Panc1 (cell line): Measurements from ENCODE around the gene ADNP. TPM values are rescaled to one million over a fixed set of nuclear protein-coding genes. Genes with fewer than 3 reads are reported as not detected.

Experiments
- ATAC-seq: fragments of 200-7000 bp; cut with Tn5 transposase; 2 replicates; pipeline ENCODE4 v1.9.1; 2020; ENCODE audit warnings: mild to moderate bottlenecking, moderate library complexity
- BruUV-seq: library from RNA; stranded (reverse); fragments of 400-500 nt; replicated peaks from 2 replicates; lab custom pipeline; 2021; lab: Mats Ljungman, UMichigan
- CTCF ChIA-PET: fragments of 300-600 bp; sonication (Branson Sonifier 250); formaldehyde crosslinking; loops from one replicate; lab custom pipeline; 2022; ENCODE audit warnings: antibody characterized with exemption; lab: Charles Lee
- POLR2A ChIA-PET: fragments of 300-600 bp; sonication (Branson Sonifier 250); formaldehyde crosslinking; loops from one replicate; lab custom pipeline; 2022; ENCODE audit warnings: antibody characterized with exemption; lab: Charles Lee
- DNase-seq: peaks from one replicate; pipeline ENCODE4 v3.0.0-alpha.2; 2010; ENCODE audit warnings: low read depth, low spot score
- H3K27ac ChIP-seq: 2 replicates; pipeline ENCODE4 v1.5.1; 2011; ENCODE audit warnings: mild to moderate bottlenecking, low read length, inconsistent platforms
- H3K27me3 ChIP-seq: fragments of 200-500 bp; sonication (Bioruptor generic); 2 replicates; pipeline ENCODE4 v1.6.0; 2014; ENCODE audit warnings: low read length, inconsistent platforms; ENCODE audit not compliant: control insufficient read depth, insufficient read depth
- H3K36me3 ChIP-seq: fragments of 200-500 bp; sonication (Bioruptor generic); 2 replicates; pipeline ENCODE4 v1.5.1; 2014; ENCODE audit warnings: inconsistent platforms, mild to moderate bottlenecking, low read length, moderate library complexity; ENCODE audit not compliant: control insufficient read depth, insufficient read depth
- H3K4me1 ChIP-seq: 2 replicates; pipeline ENCODE4 v1.5.1; 2011; ENCODE audit warnings: inconsistent platforms, mild to moderate bottlenecking, low read length, moderate library complexity; ENCODE audit not compliant: control insufficient read depth, insufficient read depth
- H3K4me3 ChIP-seq, 2 experiments: 2 replicates each; pipeline ENCODE4 v1.5.1; 2011 to 2012; ENCODE audit warnings: low read depth in 2 of 2, low read length in 2 of 2, mild to moderate bottlenecking in 2 of 2, inconsistent platforms in 1 of 2, moderate library complexity in 1 of 2
- H3K9me3 ChIP-seq: fragments of 200-500 bp; sonication (Bioruptor generic); 2 replicates; pipeline ENCODE4 v1.5.1; 2014; ENCODE audit warnings: low read depth, mild to moderate bottlenecking, inconsistent platforms, low read length, moderate library complexity; ENCODE audit not compliant: control insufficient read depth, insufficient read depth
- CTCF ChIP-seq: fragments of 450-650 bp; IDR thresholded peaks from 2 replicates; pipeline ENCODE4 v1.5.1; 2017; ENCODE audit warnings: mild to moderate bottlenecking
- POLR2AphosphoS5 ChIP-seq: IDR thresholded peaks from 2 replicates; pipeline ENCODE4 v1.6.1; 2012; ENCODE audit warnings: mild to moderate bottlenecking, low read depth, low read length, moderate library complexity
- REST ChIP-seq, 2 experiments: IDR thresholded peaks; 2 replicates each; pipeline ENCODE4 v1.6.1; 2011 to 2012; ENCODE audit warnings: low read depth in 2 of 2, control low read depth in 1 of 2, low read length in 1 of 2, mild to moderate bottlenecking in 1 of 2, moderate library complexity in 1 of 2; ENCODE audit not compliant: insufficient read depth in 1 of 2
- SIN3A ChIP-seq: IDR thresholded peaks from 2 replicates; pipeline ENCODE4 v1.6.1; 2012; ENCODE audit warnings: low read depth, mild to moderate bottlenecking, low read length, moderate library complexity, borderline replicate concordance; ENCODE audit not compliant: insufficient read depth
- TCF7L2 ChIP-seq: IDR thresholded peaks from 2 replicates; pipeline ENCODE4 v1.6.1; 2011; ENCODE audit warnings: mild to moderate bottlenecking, low read depth, low read length, inconsistent platforms
- in situ Hi-C: cut with HindIII; loops from 2 replicates; pipeline ENCODE4 v1.10.0; 2016; ENCODE audit warnings: low sequenced_read_pairs, low pct_unique_long_range_greater_than_20kb
- intact Hi-C: fragments of 100-400 bp; cut with micrococcal nuclease; formaldehyde crosslinking; loops from one replicate; pipeline ENCODE4 v1.10.0; 2022; ENCODE audit not compliant: unreplicated experiment
- total RNA-seq: library from RNA; stranded (reverse); gene quantifications from one replicate; pipeline ENCODE4 v1.2.1, GENCODE V29; 2021; ENCODE audit not compliant: unreplicated experiment

ADNP gene
- total RNA-seq, 1 experiment from 2014 or later, result 65.1 TPM

- TF ChIP-seq SIN3A (peak; percentile 75; the same call in 1 of the 2 replicates), TCF7L2 (no peak), CTCF (peak; percentile 99), POLR2AphosphoS5 (peak; percentile 75; the same call in 1 of the 2 replicates)
- DNase-seq (peak; percentile 89), ATAC-seq (peak; percentile 68)
- Histone ChIP-seq H3K27ac (peak overlapping the region; percentile 92), H3K9me3 (no peaks in the 10 kb centered on the region), H3K4me3 (peak overlapping the region; percentile 59 to 90), H3K27me3 (no peaks in the 10 kb centered on the region), H3K36me3 (peaks cover 39% of the 10 kb centered on the region), H3K4me1 (peaks cover 28% of the 10 kb centered on the region)
- CTCF ChIA-PET, result interaction anchor here (0.7 to 1.0 kb wide), 4 partner anchors 111 to 199 kb away, joined by 4 to 6 read pairs (median 4); partner anchors contain the start of gene BCAS4
- POLR2A ChIA-PET, result interaction anchor here (0.6 to 0.7 kb wide), 2 partner anchors 42 to 269 kb away, joined by 3 read pairs; no protein-coding TSS in a partner anchor
- in situ Hi-C loops (no loop called here), intact Hi-C loops (loop anchor here (5.0 kb wide), 1 partner anchor 137 kb away; no protein-coding TSS in a partner anchor)
- BruUV-seq, result no TSS peak
Observed at GRCh38 chr20:50929299-50930138, 1.7 kb downstream of the ADNP start.

- DNase-seq, result no peak
- Histone ChIP-seq H3K9me3 (no peaks in the 10 kb centered on the region), H3K4me1 (peaks cover 28% of the 10 kb centered on the region), H3K4me3 (peak overlapping the region; percentile 59 to 90; a peak in 3 of 4 replicates), H3K27ac (peak overlapping the region; percentile 0), H3K36me3 (peaks cover 35% of the 10 kb centered on the region), H3K27me3 (no peaks in the 10 kb centered on the region)
- in situ Hi-C loops, result no loop called here
- BruUV-seq, result no TSS peak
- ChIA-PET POLR2A (interaction anchor here (0.7 kb wide), 1 partner anchor 41 kb away, joined by 3 read pairs; no protein-coding TSS in a partner anchor), CTCF (no interaction called here)
- TF ChIP-seq POLR2AphosphoS5, result no peak
- TF ChIP-seq REST (IDR thresholded peaks at IDR 0.05; ENCODE audit: insufficient read depth in 1 of 2, low read depth in 2 of 2, low read length in 1 of 2), result no peak
- no peak for TF ChIP-seq TCF7L2
- intact Hi-C loops, result no loop called here
- no peak for ATAC-seq
Observed at GRCh38 chr20:50928469-50928868, 2.8 kb downstream of the ADNP start.
